Urothelium cell line (cell line): ENCODE measurements around the gene NOP56.

Source experiments
- DNase-seq: peaks from one replicate; pipeline ENCODE4 v3.0.0; 2011; ENCODE audit warnings: low spot score, mixed read lengths
- FAIRE-seq: peaks from 2 replicates; lab custom pipeline; 2011; peaks lifted over from hg19 to GRCh38; lab: Jason Lieb, UNC

The NOP56 gene

GRCh38 chr20:2637246-2637645 is 15.2 kb upstream of the NOP56 start:
- DNase-seq = no peak
- FAIRE-seq = no peak

GRCh38 chr20:2640260-2640659 is 12.2 kb upstream of the NOP56 start:
- DNase-seq (no peak), FAIRE-seq (no peak)

GRCh38 chr20:2640899-2641298 is 11.5 kb upstream of the NOP56 start:
- DNase-seq (no peak), FAIRE-seq (no peak)

- DNase-seq (no peak), FAIRE-seq (no peak)
Measured at GRCh38 chr20:2643708-2644107, 8.7 kb upstream of the NOP56 start.

- FAIRE-seq = no peak
Measured at GRCh38 chr20:2652724-2653555, 508 bp downstream of the NOP56 start.

GRCh38 chr20:2653556-2654383 is 1.3 kb downstream of the NOP56 start:
- no peak for FAIRE-seq
- DNase-seq = no peak

More at GRCh38 chr20:2652724-2653555, 508 bp downstream of the NOP56 start:
- DNase-seq = peak; percentile 56

GRCh38 chr20:2654384-2654822 is 2.0 kb downstream of the NOP56 start:
- FAIRE-seq (no peak), DNase-seq (no peak)

- FAIRE-seq = no peak
- DNase-seq = no peak
Measured at GRCh38 chr20:2654831-2655230, 2.4 kb downstream of the NOP56 start.

GRCh38 chr20:2655331-2656116 is 3.1 kb downstream of the NOP56 start:
- DNase-seq (no peak), FAIRE-seq (no peak)

GRCh38 chr20:2656471-2657117 is 4.2 kb downstream of the NOP56 start:
- FAIRE-seq (no peak), DNase-seq (no peak)

- FAIRE-seq = no peak
Measured at GRCh38 chr20:2657241-2657640, 4.8 kb downstream of the NOP56 start.

GRCh38 chr20:2657674-2658073 is 5.2 kb downstream of the NOP56 start:
- no peak for DNase-seq
- FAIRE-seq = no peak

More at GRCh38 chr20:2657241-2657640, 4.8 kb downstream of the NOP56 start:
- DNase-seq = no peak

GRCh38 chr20:2658414-2659354 is 6.3 kb downstream of the NOP56 start:
- FAIRE-seq (no peak), DNase-seq (no peak)

GRCh38 chr20:2659547-2659946 is 7.1 kb downstream of the NOP56 start:
- no peak for FAIRE-seq
- no peak for DNase-seq

GRCh38 chr20:2663364-2663886 is 11.0 kb downstream of the NOP56 start:
- FAIRE-seq (no peak), DNase-seq (no peak)

GRCh38 chr20:2663887-2664719 is 11.7 kb downstream of the NOP56 start, which contains the start of gene IDH3B:
IDH3B (minus strand) TSS chr20:2664216; CDS start chr20:2664188, 28 bp downstream.
- DNase-seq = peak; percentile 91
- FAIRE-seq = no peak

GRCh38 chr20:2671977-2672376 is 19.5 kb downstream of the NOP56 start:
- DNase-seq = no peak
- no peak for FAIRE-seq

GRCh38 chr20:2672446-2672845 is 20.0 kb downstream of the NOP56 start:
- FAIRE-seq (no peak), DNase-seq (no peak)
